Stimulated activated CD8-positive, alpha-beta memory T cell treated with anti-CD3 and anti-CD28 coated beads, Interleukin-7, amount 100 ng/mL, for 48 hours (primary cell): ENCODE measurements around the gene ROBO2.

Experiments
- DNase-seq, 2 donors: peaks; one replicate each; pipeline ENCODE4 v3.0.0-alpha.2; 2020; ENCODE audit warnings: low read depth in 1 of 2; ENCODE audit errors: extremely low read depth in 1 of 2

The ROBO2 gene

DNA sequence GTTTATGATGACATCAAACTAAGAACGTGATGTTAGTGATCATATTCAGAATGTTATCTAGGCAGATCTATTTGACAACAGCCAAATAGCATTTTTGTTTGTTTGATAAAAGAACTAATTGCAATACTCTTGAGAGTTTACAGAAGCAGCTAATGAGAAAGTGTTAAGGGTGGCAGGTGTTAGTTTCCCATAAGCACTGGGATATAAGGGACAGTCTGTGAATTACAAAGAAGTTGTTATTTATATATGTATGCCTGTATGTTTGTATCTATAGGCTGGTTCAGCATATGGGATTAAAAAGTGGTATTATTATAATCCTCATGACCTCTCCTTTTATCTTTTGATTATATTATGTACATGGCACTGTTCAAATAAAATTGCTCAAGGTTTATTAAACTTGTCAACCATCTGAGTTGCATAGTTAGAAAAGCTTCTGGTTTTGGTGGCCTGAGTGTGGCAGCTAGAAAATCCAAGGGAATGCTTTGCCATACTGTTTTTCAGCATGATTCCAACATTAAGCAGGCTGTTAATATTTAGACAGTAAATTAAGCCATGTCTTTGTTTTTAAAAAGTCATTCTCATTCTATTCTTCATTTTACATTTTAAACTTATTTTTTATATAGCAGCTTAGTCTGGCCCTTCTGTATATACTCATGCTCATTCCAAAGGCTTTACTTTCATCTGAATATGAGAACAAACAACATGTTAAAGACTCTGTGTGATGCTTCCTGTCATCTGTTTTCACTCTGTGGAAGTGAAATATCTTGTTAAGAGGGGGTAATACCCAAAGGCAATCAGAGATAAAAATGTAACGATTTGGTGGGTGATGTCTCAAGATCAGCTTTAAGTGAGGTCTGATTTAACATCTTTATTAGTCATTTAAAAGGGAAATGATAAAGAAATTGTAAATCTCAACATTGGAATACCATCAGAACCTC lies 13.1 kb downstream of the ROBO2 start:
- DNase-seq: no peak

DNA sequence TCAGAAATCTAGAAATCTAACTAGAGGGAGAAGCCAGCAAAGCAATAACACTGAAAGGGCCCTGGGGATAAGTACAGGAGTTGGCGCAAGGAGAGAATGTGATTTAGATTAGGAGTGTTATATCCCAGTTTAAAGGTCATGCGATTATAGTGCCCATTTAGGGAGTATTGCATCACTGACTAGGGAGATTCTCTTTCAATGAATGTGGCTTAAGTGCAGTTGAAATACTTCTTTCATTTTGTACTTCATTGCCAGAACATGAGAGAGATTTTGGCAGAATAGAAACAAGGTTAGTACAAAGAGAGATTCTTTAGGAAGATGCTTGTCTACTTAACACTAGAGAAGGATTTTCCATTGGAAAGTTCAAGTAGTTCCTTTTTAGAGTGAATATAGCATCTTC lies 13.9 kb downstream of the ROBO2 start:
- no peak for DNase-seq

DNA sequence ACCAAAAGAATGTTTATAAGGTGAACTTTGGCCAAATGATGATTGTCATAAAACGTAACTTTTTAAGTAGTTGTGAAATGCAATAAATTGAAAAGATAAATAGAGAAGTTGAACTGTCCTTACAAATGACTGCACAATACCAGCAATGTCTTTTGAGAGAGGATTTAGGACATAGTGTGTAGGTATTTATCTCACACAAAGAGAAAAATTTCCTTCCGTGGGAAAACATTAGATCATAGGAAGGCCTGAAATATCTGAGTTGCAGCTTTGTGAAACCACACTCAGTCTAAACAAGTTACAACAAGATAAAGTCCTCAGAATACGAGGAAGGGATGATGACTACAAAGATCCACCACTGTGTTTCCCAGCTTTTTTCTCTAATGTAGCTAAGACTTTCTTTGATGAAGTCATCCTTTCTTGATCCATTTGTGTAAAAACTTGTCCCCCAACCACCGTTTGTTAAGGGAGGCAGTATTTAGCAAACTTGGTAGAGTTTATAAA lies 16.0 kb downstream of the ROBO2 start:
- no peak for DNase-seq

DNA sequence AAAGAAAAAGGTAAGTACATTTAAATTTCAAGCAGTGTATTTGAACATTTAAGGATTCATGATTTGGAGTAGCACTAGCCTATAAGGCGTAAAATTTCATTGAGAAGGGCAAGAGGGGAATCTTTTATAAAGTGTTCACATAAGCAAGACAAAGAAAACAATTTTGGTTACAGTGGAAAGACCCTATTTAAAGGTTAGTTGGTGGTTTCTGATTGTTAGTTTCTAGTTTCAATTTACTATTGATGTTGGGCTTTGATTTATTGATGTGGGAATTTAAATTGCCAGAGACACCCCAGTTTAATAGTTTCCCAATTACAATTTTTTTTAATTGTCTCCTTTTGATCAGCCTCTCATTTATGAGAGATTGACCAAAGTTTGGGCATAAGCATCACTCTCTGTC lies 19.5 kb downstream of the ROBO2 start:
- DNase-seq: no peak

DNA sequence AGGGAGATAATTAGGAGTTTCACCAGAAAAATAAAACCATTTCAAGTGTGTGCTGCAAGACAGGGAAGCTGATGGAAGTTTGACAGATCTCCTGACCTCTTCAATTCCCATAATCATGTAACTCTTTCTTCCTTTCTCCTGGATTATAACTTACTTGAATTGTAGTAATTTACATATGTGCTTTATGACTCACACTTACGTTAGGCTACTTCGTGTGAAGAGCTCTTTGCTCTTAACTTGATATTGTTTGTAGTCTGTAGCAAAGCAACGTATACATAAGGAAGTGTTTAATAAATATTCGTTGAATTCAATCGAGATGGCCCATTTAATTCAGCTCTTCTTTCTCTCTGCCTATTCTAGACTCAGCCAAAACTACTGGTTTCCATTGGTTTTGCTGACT lies 23.5 kb downstream of the ROBO2 start:
- DNase-seq: no peak

DNA sequence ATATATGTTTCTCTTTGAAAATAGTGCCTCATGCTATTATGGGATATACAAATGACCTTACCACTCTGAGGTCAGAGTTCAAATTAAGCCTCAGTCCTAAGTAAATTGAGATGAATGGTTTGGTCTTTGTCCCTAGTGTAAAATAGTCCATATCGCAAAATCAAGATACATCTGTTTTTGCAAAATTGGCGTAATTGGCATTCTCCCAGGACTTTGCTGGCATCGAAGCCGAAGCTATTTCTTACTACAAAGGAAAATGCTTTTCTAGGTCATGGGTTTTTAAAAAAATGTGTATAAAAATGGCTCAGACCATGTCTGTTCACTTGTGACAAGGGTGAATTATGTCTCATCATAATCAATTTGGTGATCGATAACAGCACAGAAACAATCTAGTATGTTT lies 25.9 kb downstream of the ROBO2 start:
- DNase-seq: no peak

DNA sequence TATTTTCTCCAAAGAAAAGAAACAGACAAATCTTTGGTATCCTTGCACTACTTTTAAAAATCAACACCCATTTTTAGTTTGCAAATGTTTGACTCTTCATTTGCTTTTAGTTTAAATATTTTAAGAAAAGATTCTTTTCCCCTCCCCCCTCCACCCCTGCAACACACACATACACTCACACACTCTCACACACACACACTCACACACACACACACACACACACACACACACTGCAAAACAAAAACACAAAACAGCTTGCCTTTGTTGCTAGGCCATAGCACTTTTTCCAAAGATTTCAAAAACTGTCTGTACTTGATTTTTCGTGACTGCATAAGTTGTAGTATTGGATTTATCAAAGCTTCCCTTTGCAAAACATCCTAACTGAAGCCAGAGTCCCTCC lies 26.9 kb downstream of the ROBO2 start:
- DNase-seq: no peak

DNA sequence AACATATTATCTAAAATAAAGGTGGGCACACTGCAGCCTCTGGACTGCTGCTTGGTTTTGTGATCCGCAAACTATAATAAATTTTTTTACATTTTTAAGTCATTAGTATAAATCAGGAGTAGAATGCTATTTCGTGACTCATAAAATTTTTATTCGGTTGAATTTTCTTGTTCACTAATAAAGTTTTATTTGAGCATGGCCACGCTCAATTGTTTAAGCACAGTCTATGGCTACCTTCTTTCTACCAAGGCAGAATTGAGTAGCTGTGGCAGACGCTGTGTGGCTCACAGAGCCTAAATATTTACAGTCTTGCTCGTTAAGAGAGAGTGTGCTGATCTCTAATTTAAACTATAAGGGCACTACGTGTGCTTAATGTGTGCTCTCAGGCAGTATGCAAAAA lies 28.9 kb downstream of the ROBO2 start:
- DNase-seq: no peak

DNA sequence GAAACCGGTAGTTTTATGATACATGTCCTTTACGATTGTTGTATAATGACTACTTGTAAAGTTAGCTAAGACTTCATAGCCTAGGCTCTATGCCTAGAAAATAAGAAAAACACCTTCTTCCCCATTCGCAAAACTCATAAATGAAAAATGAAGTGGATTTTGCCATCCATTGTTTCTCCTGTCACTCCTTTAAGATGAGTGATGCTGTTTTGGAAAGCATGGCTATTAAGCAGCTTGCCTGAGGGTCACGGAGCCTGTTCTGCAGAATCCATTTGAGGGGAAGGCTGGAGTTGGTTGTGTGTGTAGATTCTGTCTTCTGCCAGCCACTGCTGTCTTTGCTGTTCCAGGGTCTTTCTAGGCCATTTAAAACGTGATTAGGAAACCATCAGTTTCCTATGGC lies 31.5 kb downstream of the ROBO2 start:
- no peak for DNase-seq

DNA sequence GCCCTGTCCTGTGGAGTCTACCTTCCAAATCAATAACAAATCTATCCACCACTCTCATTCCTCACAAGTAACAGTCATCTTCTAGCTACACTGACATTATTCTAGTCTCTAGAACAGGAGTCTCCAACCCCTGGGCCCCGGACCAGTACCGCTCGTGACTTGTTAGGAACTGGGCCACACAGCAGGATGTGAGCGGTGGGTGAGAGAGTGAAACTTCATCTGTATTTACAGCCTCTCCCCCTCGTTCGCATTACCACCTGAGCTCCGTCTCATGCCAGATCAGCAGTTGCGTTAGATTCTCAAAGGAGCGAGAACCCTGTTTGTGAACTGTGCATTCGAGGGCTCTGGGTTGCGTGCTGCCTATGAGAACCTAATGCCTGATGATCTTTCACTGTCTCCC lies 31.9 kb downstream of the ROBO2 start:
- DNase-seq: no peak

DNA sequence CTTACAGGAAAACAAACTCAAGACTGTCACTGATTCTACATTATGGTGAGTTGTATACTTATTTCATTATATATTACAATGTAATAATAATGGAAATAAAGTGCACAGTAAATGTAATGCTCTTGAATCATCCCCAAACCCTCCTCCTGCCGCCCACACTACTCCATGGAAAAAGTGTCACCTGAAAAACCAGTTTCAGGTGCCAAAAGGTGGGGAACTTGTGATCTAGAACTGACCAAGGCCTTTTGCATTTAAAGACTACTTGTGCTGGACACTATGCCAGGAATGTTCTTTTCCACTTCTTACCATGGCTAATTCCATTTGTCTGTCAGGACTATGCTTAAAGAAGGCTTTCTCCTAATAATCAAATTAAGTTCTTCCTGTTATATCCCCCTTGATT lies 32.3 kb downstream of the ROBO2 start:
- DNase-seq: no peak

DNA sequence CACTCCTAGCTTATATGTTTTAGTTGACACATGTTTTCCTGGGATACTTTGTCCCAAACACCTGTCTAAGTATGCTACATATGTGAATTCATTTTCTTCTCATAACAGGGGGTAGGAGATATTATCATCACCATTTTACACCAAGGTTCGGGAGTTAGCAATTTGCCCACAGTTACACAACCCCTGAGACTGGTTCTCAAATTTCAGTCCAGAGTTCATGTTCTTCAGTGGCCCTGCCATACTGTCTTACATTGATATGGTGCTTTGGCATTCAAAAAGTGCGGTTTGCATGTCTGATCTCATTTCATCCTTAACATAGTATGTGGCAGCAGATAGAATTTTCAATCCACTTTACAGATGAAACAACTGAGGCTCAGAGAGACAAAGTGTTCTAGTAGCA lies 38.4 kb downstream of the ROBO2 start:
- no peak for DNase-seq

DNA sequence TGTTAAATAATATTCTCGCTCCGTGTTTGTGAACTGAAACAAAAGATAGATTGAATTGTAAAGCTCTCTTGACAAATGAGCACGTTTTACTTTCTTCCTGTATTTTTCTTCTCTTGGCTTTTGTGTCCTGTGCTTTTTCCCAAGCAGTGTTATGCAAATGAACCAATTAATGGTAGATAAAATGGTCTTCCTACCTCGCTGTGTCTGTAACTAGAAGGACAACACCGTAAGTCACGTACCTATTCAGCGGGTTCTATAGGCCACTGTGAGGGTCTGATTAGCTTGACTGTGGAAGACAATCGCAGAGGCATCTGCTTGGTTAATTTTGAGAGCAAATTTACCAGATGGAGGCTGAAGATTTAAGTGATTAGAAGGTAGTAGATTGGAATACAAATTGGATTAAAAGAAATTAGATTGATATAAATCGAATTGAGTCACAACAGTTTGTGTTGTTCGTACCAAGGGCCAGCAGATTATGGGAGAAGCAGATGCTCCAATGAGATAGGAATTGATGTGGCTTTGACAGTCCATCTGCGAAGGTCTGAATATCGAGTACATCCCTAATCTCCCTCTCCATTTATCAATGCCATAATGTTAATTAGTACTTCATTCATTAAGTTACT lies 40.2 kb downstream of the ROBO2 start:
- no peak for DNase-seq

DNA sequence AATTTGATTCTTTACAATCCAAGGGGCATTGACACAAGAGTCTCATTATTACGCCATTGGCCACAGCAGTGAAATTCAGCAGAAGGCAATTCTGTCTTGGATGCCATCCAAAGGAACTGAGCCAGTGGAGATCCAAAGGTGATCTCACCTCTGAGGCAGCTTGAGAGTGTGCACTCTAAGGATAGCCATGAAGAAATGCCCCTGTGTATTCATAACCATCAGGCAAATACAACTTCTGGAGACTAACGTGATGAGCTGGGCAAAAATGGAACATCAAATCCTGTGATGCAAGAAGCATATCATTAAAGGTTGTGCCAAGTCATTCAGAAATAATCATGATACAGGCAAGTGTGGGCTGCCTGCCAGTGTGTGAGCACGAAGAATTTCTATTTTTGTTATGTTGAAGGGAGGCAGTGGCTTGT lies 41.4 kb downstream of the ROBO2 start:
- no peak for DNase-seq

DNA sequence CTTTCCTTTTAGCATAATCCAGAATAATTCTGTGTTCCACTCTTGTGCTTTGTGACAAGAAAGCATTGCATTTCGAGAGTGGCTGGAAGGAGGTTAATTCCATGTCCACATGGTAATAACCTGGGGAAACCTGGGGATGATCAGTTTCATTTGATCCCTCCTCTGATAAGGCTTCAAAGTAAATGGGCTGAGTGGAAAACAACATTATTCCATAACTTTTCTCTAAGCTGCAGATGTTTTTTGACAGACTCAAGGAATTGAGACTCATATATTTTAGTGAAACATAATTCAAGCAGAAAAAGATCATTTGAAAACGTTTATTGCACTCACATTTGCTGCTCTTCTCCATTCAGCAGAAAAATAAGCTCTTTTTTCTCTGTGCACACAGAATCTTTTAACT lies 44.6 kb downstream of the ROBO2 start:
- no peak for DNase-seq

DNA sequence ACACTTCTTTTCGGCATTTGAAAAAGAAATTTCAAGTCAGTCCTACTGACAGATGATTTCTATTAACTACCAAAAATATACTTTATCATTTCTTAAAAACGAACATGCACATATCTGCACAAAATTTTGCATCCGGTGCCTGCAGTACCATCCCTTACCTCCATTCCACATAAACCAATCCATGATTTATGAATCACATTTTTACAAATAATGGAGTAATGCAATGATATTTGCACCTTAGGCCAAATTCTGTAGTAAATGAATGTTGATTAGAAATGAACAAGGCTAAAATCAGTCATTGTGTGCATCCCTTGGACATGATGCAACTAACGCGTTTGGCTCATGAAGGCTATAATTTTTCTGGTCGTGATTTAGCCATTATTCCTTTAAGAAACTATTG lies 46.5 kb downstream of the ROBO2 start:
- DNase-seq: no peak

DNA sequence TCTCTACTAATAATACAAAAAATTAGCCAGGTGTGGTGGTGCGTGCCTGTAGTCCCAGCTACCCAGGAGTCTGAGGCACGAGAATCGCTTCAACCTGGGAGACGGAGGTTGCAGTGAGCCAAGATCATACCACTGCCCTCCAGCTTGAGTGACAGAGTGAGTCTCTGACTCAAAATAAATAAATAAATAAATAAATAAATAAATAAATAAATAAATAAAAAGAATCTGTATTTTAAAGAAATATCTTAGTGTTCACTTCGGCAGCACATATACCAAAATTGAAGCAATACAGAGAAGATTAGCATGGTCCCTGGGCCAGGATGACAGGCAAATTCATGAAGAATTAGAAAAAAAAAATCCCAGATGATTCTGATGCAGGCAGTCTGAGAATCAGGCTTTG lies 51.9 kb downstream of the ROBO2 start:
- no peak for DNase-seq

DNA sequence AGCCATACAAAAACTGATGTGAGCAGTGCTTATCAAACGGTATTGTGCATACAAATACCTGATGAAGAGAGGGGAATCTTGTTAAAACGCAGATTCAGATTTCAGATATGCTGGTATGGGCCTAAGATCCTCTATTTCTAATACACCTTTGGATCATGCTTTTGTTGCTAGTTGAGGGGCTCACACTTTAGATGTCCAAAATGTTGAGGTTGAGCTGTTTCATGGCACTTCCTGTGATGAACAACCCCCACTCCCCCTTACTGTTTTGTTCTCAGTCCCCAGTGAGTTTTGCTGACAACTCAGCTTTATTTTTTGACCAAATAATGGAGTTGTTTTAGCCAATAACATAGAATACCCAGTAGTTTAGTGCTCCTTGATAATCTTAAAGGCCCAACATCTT lies 53.2 kb downstream of the ROBO2 start:
- no peak for DNase-seq

DNA sequence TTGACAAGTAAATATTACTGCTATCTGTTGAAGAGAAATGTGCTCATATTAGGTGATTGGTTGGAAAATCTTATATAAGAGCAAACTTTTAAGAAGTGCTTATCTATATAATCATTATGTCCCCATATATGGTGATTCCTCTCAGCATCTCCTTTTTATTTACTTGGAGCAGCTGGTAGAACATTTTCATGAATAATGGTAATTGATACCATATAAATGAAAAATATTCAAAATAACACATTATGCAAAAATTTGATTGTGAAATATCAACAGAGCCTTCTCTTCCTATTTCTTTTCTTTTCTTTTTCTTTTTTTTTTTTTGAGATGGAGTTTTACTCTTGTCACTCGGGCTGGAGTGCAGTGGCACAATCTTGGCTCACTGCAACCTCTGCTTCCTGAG lies 56.2 kb downstream of the ROBO2 start:
- no peak for DNase-seq

DNA sequence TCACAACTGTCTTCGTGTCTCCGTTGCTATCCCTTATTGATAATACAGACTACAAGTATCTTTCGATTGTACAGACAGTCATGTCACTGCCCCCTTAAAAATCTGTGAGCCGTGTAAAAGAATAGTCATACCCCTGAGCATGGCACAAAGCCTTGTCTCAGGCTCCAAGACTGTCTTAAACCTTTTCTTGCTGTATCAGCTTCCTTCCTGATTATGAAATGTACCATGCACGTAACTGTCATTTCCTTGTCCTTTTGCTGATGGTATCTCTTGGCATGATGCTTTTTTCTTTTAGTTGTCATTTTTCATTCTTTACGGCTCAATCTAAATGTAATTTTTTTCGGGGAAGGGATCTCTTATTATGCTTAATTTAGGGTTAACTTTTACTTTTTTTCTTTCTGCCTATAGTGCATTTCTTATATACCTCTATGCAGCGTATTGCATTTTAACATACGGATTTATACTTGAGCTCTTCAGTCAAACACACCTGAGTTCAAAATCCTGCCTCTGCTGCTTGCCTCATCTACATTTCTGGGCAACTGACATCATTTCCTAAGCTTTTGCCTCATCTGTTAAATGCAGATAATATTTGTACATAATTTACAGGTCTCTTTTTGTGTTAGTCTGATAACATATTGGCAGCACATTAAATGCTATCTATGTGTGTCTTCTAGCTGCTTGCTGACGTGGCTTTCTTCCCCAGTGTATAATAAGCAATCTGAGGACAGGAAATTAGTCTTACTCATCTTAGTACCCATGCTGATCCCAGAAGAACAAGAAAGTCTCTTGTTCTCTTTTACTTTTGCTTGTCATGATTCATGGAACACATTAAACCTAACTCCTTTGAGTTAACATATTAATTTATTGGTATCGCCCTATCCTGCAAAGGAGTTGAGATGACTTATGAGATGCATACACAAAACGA lies 57.3 kb downstream of the ROBO2 start:
- no peak for DNase-seq
